Effector memory CD4-positive, alpha-beta T cell (primary cell): ENCODE results near the gene DAPK1.

Experiments
- DNase-seq, 3 donors: peaks; one replicate each; pipeline ENCODE4 v3.0.0-alpha.2; 2020
- H3K27ac ChIP-seq: 2 replicates; pipeline ENCODE4 v1.7.0; 2013; ENCODE audit warnings: mild to moderate bottlenecking, low read length, moderate library complexity; ENCODE audit not compliant: insufficient read depth, poor library complexity, severe bottlenecking
- H3K27me3 ChIP-seq: replicated peaks from 2 replicates; pipeline ENCODE4 v1.7.0; 2013; ENCODE audit warnings: mild to moderate bottlenecking, low read length; ENCODE audit not compliant: insufficient read depth, control insufficient read depth, poor library complexity, severe bottlenecking
- H3K36me3 ChIP-seq: 2 replicates; pipeline ENCODE4 v1.7.0; 2013; ENCODE audit warnings: mild to moderate bottlenecking, low read length, moderate library complexity; ENCODE audit not compliant: control insufficient read depth, insufficient read depth
- H3K4me1 ChIP-seq: 2 replicates; pipeline ENCODE4 v1.7.0; 2013; ENCODE audit warnings: low read length, mild to moderate bottlenecking; ENCODE audit not compliant: control insufficient read depth, insufficient read depth, poor library complexity, severe bottlenecking
- H3K4me3 ChIP-seq: 2 replicates; pipeline ENCODE4 v1.7.0; 2013; ENCODE audit warnings: low read length, low read depth, mild to moderate bottlenecking; ENCODE audit not compliant: insufficient read depth, poor library complexity, severe bottlenecking
- H3K9me3 ChIP-seq: 2 replicates; pipeline ENCODE4 v1.7.0; 2013; ENCODE audit warnings: mild to moderate bottlenecking, low read length, moderate library complexity; ENCODE audit not compliant: control insufficient read depth

DAPK1 gene

GRCh38 chr9:87718852-87719612 is 221.4 kb downstream of the DAPK1 start:
- no peak overlapping the region for H3K27ac ChIP-seq
- H3K27me3 ChIP-seq: no peaks in the 10 kb centered on the region
- no peak overlapping the region for H3K4me3 ChIP-seq
- H3K4me1 ChIP-seq: no peaks in the 10 kb centered on the region
- no peaks in the 10 kb centered on the region for H3K9me3 ChIP-seq
- DNase-seq: no peak
- H3K36me3 ChIP-seq: no peaks in the 10 kb centered on the region

- Histone ChIP-seq H3K27ac (no peak overlapping the region), H3K27me3 (no peaks in the 10 kb centered on the region), H3K36me3 (no peaks in the 10 kb centered on the region), H3K4me1 (no peaks in the 10 kb centered on the region), H3K4me3 (no peak overlapping the region), H3K9me3 (no peaks in the 10 kb centered on the region)
- no peak for DNase-seq
Measured at GRCh38 chr9:87720173-87720572, 222.5 kb downstream of the DAPK1 start.

GRCh38 chr9:87722393-87723088 is 224.9 kb downstream of the DAPK1 start:
- Histone ChIP-seq H3K27ac (no peak overlapping the region), H3K36me3 (no peaks in the 10 kb centered on the region), H3K9me3 (no peaks in the 10 kb centered on the region), H3K4me1 (peaks cover 3% of the 10 kb centered on the region), H3K27me3 (no peaks in the 10 kb centered on the region), H3K4me3 (no peak overlapping the region)
- no peak for DNase-seq

- no peaks in the 10 kb centered on the region for H3K9me3 ChIP-seq
- no peak for DNase-seq
- H3K27me3 ChIP-seq: no peaks in the 10 kb centered on the region
- peaks cover 3% of the 10 kb centered on the region for H3K4me1 ChIP-seq
- no peaks in the 10 kb centered on the region for H3K36me3 ChIP-seq
- peak overlapping the region; percentile 70 for H3K4me3 ChIP-seq
- H3K27ac ChIP-seq: peak overlapping the region; percentile 30
Measured at GRCh38 chr9:87725356-87725899, 227.8 kb downstream of the DAPK1 start.

- peak in 2 of 3 donors; percentile 16 to 34 for DNase-seq
Measured at GRCh38 chr9:87725900-87726709, 228.4 kb downstream of the DAPK1 start, which contains the start of gene CTSL. CTSL (plus strand) TSS chr9:87726119; CDS start chr9:87727604, 1,485 bp downstream.

GRCh38 chr9:87729246-87729645 is 231.6 kb downstream of the DAPK1 start:
- DNase-seq: no peak
- Histone ChIP-seq H3K27me3 (no peaks in the 10 kb centered on the region), H3K36me3 (no peaks in the 10 kb centered on the region)

More at GRCh38 chr9:87725900-87726709, 228.4 kb downstream of the DAPK1 start, which contains the start of gene CTSL:
- H3K27me3 ChIP-seq: no peaks in the 10 kb centered on the region
- peak within 1 kb of the TSS; percentile 30 for H3K27ac ChIP-seq
- peak within 1 kb of the TSS; percentile 70 for H3K4me3 ChIP-seq
- peaks cover 3% of the 10 kb centered on the region for H3K4me1 ChIP-seq
- H3K9me3 ChIP-seq: no peaks in the 10 kb centered on the region
- H3K36me3 ChIP-seq: no peaks in the 10 kb centered on the region

GRCh38 chr9:87731321-87731720 is 233.7 kb downstream of the DAPK1 start:
- no peaks in the 10 kb centered on the region for H3K4me1 ChIP-seq
- no peaks in the 10 kb centered on the region for H3K9me3 ChIP-seq
- H3K27me3 ChIP-seq: no peaks in the 10 kb centered on the region
- DNase-seq: no peak
- no peaks in the 10 kb centered on the region for H3K36me3 ChIP-seq
- no peak overlapping the region for H3K4me3 ChIP-seq
- no peak overlapping the region for H3K27ac ChIP-seq

More at GRCh38 chr9:87729246-87729645, 231.6 kb downstream of the DAPK1 start:
- Histone ChIP-seq H3K9me3 (no peaks in the 10 kb centered on the region), H3K27ac (no peak overlapping the region), H3K4me1 (peaks cover 3% of the 10 kb centered on the region), H3K4me3 (no peak overlapping the region)

- Histone ChIP-seq H3K27ac (no peak overlapping the region), H3K27me3 (no peaks in the 10 kb centered on the region), H3K4me3 (no peak overlapping the region), H3K4me1 (no peaks in the 10 kb centered on the region), H3K9me3 (no peaks in the 10 kb centered on the region), H3K36me3 (no peaks in the 10 kb centered on the region)
- DNase-seq: no peak
Measured at GRCh38 chr9:87732344-87732743, 234.7 kb downstream of the DAPK1 start.

GRCh38 chr9:87732756-87733155 is 235.1 kb downstream of the DAPK1 start:
- Histone ChIP-seq H3K4me3 (no peak overlapping the region), H3K36me3 (no peaks in the 10 kb centered on the region), H3K9me3 (no peaks in the 10 kb centered on the region), H3K27ac (no peak overlapping the region), H3K4me1 (no peaks in the 10 kb centered on the region), H3K27me3 (no peaks in the 10 kb centered on the region)
- DNase-seq: no peak
